ENCODE data around the gene ADGRB3.

DNA sequence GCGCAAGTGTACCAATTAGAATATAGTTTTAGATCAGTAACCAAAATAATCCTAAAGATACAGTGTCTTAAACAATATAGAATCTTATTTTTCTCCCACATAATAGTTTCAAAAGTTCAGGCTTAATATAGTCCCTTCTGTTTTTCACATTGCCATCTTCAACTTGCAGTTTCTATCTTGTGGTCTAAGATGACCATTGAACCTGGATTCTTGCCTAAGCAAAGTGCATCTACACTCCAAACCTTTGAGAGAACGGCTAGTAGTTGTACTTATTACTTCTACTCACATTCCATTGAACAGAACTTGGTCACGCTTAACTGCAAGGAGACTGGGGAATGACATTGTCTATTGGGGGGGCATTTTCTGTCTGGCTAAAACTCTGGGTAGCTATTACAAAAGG is 788.7 kb downstream of the ADGRB3 start:
- TF ChIP-seq, protein P1, sequence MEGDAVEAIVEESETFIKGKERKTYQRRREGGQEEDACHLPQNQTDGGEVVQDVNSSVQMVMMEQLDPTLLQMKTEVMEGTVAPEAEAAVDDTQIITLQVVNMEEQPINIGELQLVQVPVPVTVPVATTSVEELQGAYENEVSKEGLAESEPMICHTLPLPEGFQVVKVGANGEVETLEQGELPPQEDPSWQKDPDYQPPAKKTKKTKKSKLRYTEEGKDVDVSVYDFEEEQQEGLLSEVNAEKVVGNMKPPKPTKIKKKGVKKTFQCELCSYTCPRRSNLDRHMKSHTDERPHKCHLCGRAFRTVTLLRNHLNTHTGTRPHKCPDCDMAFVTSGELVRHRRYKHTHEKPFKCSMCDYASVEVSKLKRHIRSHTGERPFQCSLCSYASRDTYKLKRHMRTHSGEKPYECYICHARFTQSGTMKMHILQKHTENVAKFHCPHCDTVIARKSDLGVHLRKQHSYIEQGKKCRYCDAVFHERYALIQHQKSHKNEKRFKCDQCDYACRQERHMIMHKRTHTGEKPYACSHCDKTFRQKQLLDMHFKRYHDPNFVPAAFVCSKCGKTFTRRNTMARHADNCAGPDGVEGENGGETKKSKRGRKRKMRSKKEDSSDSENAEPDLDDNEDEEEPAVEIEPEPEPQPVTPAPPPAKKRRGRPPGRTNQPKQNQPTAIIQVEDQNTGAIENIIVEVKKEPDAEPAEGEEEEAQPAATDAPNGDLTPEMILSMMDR (conservative IDR thresholded peaks at IDR 0.05; ENCODE audit: low read depth, low read length) = no peak
- no peak for TF ChIP-seq EZH2 (IDR thresholded peaks at IDR 0.05; ENCODE audit: borderline replicate concordance, low read depth, low read length, poor library complexity, severe bottlenecking)

All from A673 (cell line).